Middle frontal gyrus (tissue), 1 donor: ENCODE data around the gene NUDT21.
"Not testable (repeated sequence)": the region's sequence is repeated elsewhere in the genome, so short reads cannot be mapped to it uniquely, and the experiment has no call there.

Source experiments
- DNase-seq: peaks from one replicate; pipeline ENCODE4 v3.0.0-alpha.2; 2015; ENCODE audit warnings: low spot score; ENCODE audit errors: extremely low spot score

The NUDT21 gene

GRCh38 chr16:56419740-56420548 lies 31.2 kb downstream of the NUDT21 start:
- no peak for DNase-seq

- DNase-seq: no peak
Measured at GRCh38 chr16:56417138-56417537, 34.0 kb downstream of the NUDT21 start.

GRCh38 chr16:56415875-56416274 lies 35.3 kb downstream of the NUDT21 start:
- no peak for DNase-seq

GRCh38 chr16:56414366-56414765 lies 36.8 kb downstream of the NUDT21 start:
- DNase-seq: no peak

GRCh38 chr16:56413381-56413780 lies 37.8 kb downstream of the NUDT21 start:
- DNase-seq: no peak

DNA sequence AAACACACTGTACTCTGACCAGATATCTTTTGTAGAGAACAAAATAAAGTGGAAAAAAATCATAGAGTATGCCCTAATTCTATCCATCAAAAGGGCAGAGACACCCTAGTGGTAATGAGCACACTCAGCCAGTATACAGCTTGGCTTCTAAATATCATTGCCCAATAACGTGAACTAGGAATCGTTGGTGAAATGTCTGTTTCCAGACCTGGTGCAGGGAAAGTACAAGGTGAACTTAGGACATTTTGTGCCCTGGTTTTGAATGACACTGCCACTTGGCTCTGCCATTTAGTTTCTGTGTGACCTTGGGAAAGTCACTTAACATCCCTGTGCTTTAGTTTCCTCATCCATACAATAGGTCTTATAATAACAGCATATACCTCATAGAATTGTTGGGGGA lies 39.5 kb downstream of the NUDT21 start:
- DNase-seq: no peak

DNA sequence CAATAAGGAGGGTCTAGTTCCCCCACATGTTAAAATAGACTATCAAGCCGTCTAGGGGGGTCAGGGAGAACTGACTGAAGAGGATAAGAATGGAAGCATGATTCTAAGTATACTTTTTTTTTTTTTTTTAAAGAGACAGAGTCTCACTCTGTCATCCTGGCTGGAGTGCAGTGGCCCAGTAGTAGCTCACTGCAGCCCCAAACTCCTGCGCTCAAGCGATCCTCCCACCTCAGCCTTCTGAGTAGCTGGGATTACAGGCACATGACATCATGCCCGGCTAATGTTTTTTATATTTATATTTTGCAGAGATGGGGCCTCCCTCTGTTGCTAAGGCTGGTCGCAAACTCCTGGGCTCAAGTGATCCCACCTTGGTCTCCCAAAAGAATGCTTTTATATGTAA lies 40.0 kb downstream of the NUDT21 start:
- DNase-seq: no peak

DNA sequence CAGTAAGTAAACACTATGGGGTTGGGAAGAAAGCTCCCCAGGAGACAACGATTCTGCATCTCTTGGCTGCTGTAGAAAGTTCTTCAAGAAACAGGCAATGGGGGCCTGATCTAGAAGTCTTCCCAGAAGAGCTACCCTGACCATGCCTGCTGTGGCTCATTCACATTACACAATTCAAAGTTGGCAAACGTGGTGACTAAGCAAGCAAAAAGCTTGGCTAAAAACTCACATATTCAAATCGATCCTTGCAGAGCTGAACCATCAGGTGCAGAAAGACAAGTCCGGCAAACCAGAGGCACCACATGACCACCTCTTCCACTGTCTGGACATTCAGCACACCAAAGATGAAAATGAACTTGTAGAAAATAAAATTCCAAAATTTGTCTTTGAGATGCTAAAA lies 41.9 kb downstream of the NUDT21 start:
- no peak for DNase-seq

DNA sequence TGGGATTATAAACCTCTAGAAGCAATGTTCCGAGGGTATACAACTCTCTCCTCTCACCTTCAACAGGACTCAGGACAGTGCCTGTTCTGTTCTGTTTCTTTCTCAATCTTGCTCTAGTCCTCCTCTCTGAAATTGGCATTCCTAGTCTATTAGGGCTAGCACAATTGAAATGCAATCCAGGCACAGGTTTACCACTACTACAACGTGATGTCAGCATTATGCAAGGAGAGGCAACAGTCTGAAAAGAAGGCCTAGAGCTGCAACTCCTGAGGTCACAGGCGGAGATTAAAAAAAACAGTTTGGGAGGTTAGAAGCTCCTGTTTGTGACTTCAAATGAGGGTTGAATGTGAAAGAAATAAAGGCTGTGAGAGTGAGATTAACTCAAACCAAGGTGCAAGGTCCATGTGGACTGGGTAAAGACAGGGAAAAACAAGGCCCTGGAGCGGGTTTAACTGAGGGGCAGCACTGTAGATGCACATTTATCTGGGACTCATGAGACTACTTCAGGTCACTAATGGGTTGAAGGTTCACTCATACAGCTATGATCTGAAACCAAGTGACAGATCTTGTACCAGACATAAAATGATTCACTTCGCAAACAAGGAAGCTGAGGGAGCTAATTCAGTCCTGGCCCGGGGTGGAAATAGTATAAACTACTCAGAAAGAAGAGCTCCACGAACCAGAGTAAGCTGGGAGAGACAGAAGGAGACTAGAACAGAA lies 42.6 kb downstream of the NUDT21 start:
- DNase-seq: no peak

DNA sequence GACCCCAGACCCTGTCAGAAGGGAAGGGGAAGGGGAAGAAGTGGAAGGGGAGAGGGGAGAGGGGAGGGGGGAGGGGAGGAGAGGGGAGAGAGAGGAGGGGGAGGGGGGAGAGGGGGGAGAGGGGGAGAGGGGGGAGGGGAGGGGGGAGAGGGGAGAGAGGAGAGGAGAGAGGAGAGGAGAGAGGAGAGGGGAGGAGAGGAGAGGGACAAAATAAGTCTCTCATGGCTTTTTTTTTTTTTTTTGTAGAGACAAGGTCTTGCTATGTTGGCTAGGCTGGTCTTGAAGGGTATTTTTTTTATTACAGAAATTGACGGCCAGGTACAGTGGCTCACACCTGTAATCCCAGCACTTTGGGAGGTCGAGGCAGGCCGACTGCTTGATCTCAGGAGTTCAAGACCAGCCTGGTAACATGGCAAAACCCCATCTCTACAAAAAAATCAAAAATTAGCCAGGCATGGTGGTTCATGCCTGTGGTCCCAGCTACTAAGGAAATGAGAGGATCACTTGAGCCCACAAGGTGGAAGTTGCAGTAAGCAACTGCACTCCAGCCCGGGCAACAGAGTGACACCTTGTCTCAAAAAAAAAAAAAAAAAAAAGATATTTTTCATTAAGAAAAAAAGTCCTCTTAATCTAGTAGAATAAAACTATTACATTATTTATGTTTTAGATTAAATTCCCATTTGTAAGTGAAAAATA lies 45.0 kb downstream of the NUDT21 start:
- no peak for DNase-seq

DNA sequence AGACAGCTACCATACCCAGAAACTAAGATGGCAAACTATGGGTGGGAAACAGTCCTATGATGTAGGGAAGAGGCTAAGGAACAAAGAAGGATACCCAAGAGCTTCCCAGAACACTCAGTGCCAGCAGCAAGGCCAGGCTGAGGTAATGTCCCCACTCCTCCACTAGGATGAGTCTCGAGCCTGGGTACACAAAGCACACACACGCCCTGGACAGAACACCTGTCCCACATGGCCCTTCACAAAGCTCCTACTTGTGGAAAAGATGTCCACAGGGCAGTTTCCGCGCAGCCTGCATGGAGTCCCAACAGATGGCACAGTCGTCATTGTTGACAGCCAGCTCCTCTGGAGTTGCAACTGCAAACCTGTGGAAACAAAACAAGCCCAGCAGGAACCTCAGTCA lies 49.6 kb downstream of the NUDT21 start:
- DNase-seq: no peak

DNA sequence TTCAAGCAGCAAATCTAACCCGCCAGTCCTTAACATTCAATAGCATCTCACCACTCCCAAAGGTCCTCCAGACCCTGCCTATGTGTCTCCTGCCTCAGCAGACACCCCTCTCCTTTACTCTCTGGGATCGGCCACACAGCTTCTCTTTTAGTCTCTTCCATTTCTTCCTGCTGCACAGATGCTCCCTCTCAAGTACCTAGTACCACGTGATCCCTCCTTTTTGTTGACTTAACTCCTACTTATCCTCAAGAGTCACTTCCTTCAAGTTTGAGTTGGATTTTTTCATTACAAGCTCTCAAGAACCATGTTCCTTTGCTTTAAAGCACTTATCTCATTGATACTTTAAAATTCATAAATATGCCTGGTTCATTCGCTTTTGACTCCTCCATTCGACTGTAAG lies 50.7 kb downstream of the NUDT21 start:
- DNase-seq: no peak

DNA sequence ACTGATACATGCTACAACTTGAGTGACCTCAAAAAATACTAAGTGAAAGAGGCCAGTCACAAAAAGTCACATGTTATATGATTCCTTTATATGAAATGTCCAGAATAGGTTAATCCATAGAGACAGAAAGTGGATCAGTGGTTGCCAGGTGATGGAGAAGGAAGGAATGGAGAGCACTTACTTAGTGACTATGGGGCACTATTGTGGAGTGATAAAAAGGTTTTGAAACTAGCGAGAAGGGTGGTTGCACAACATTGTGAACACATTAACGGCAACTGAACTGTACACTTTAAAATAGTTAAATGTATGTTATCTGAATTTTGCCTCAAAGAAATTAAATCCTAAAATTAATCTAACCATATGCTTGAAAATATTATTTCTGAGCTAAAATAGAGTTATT lies 51.6 kb downstream of the NUDT21 start:
- DNase-seq: no peak

- DNase-seq: no peak
Measured at GRCh38 chr16:56399047-56399446, 52.1 kb downstream of the NUDT21 start.

DNA sequence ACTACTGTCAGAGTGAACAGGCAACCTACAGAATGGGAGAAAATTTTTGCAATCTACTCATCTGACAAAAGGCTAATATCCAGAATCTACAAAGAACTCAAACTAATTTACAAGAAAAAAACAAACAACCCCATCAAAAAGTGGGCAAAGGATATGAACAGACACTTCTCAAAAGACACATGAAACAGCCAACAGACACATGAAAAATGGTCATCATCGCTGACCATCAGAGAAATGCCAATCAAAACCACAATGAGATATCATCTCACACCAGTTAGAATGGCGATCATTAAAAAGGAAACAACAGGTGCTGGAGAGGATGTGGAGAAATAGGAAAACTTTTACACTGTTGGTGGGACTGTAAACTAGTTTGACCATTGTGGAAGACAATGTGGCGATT lies 54.4 kb downstream of the NUDT21 start:
- not testable (repeated sequence) for DNase-seq

- DNase-seq: no peak
Measured at GRCh38 chr16:56389554-56389953, 61.6 kb downstream of the NUDT21 start.

- no peak for DNase-seq
Measured at GRCh38 chr16:56388209-56388608, 62.9 kb downstream of the NUDT21 start.

- DNase-seq: no peak
Measured at GRCh38 chr16:56387396-56387795, 63.7 kb downstream of the NUDT21 start.

DNA sequence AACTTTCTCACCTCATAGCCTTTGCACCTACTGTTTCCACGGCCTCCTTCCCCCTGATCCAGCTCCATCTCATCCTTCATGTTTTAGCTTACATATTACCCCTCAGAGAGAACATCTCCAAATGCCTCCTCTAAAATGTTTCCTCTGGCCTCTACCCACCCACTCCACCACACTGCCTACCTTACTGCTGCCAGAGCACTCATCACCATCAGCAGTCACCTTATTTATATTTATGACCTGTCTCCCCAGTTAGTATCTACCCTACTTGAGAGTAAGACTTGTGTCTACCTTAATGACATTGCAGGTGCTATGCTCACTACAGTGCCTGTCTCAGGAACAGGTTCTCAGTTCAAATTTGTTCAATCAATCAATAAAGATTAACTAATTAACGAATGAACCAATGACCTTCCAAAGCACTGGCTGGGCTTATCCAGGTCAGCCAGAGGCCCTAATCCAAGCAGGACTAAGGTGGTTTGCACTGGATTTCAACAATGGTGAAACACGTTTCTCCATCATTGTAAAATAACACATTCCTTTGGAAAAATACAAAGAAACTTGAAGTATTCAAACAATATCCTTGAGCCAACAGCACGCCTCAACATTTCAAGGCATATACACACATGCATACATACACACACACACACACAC lies 66.9 kb downstream of the NUDT21 start:
- DNase-seq: no peak

DNA sequence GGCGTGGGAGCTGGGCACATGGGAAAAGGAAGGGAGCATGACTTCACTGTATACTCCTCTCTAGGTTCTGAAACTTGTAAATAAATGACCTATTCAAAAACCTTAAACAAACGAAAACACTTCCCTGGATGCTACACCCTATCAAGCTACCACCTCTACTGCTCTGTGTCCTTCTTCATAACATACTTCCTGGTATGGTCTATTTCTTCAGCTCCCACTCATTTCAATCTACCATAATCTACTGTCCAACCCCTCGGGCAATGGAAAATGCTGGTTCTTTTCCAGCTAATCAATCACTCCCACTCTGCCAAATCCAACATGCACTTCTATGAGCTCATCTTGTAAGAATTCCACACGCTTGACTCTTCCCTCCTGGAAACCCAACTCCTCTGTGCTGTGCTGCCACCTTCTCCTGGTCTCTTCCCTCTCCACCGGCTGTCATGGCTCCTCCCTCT lies 68.2 kb downstream of the NUDT21 start:
- no peak for DNase-seq

DNA sequence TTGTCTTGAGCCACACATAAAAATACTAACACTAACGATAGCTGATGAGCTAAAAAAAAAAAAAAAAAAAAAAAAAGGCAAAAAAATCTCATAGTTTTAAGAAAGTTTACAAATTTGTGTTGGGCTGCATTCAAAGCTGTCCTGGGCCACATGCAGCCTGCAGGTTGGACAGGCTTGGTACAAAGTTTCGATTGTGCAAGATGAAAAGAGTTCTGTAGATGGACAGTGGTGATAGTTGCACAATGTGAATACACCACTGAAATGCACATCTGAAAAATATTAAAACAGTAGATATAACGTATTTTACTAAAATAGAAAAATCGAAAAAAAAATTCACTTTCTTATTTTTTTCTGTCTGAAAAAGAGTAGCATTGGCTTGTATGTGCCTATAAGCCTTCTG lies 68.7 kb downstream of the NUDT21 start:
- no peak for DNase-seq
